ENCODE data around the gene GPX7.

DNA sequence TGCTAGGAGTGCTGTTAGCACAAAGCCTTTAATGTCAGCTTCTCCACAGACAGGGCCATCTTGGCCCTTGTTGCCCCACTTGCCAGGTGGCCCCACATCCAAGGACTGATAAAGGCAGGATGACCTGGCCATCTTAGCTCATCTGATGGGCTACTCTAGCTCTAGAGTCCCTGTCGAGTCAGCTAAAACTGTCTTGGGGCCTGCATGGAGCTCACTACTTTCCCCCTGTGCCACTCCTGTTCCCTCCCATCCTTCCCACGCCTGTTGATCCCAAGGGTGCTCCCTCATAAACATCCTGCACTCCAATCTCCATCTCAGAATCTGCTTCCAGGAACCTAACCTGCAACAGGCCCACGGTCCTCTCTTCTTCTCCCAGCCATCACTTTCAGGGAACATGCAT, 652 bp upstream of the GPX7 start:
- no peak for TF ChIP-seq GATA2 (IDR thresholded peaks at IDR 0.05; ENCODE audit: low read depth, low read length)
- no peak for TF ChIP-seq GATA3 (IDR thresholded peaks at IDR 0.05; ENCODE audit: low read depth, low read length)
